ENCODE results near the gene PNO1.
A peak's percentile ranks its signal among the peaks of the same experiment; 100 is the strongest.

The PNO1 gene

DNA sequence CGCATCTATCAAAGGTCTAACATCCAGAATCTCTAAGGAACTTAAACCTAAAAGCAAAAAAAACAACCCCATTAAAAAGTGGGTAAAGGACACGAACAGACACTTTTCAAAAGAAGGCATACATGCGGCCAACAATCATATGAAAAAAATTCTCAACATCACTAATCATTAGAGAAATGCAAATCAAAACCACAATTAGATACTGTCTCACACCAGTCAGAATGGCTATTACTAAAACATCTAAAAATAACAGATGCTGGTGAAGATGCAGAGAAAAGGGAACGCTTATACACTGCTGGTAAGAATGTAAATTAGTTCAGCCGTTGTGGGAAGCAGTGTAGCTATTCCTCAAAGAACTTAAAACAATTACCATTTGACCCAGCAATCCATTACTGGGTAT, 56.7 kb downstream of the PNO1 start:
- Histone ChIP-seq H3K4me1 (ENCODE audit: control insufficient read depth in 5 of 5, insufficient read depth in 5 of 5, low read length in 5 of 5) (peaks cover 0 to 31% (median 28%) of the 10 kb centered on the region in 5 donors), H3K36me3 (ENCODE audit: control insufficient read depth in 5 of 5, insufficient read depth in 5 of 5, low read length in 5 of 5) (peaks cover 0 to 22% (median 4%) of the 10 kb centered on the region in 5 donors), H3K27me3 (ENCODE audit: control insufficient read depth in 5 of 5, insufficient read depth in 4 of 5, low read length in 5 of 5) (no peaks in the 10 kb centered on the region), H3K9ac (ENCODE audit: low read length in 5 of 5) (no peak overlapping the region), H3K27ac (ENCODE audit: low read depth, low read length) (no peak overlapping the region), H3K4me3 (ENCODE audit: low read depth in 1 of 5, low read length in 5 of 5) (no peak overlapping the region), H3K9me3 (ENCODE audit: control insufficient read depth in 5 of 5, low read length in 5 of 5) (no peaks in the 10 kb centered on the region)

DNA sequence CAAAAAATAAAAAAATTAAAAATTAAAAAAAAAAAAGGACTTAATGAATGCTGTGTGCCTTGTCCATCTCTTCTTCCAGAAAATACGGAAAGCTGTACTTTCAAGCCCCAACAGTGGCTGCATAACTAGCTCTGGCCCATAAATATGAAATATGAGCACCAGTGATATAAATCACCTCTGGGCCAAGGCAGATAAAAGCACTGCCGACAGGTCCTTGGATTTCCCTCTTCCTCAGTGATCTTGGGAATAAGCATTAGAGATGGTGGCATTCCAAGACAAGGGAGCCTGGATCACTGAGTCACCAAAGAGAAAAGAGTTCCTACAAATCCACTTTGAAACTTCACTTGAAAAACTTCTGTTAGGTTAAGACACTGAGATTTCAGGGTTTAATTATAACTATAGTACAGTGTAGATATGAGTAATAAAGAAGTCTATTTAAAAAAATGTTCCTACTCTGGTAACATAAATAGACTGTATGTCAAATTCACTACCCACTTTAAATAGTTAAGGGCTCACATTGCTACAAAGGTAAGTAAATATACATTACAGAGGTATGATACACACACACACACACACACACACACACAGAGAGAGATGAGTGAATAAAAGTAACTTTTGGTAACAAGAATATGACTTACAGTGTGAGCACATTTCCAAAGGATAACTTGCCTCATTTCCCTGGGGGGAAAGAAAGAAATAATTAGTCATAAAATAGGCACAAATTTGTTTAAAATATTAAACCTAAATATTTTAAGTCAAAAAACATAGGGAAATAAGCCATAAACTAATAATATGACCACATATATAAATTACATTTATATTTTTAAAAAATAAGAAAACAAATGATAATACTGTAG, 59.0 kb downstream of the PNO1 start:
- no peak overlapping the region for H3K4me3 ChIP-seq (ENCODE audit: low read depth in 1 of 5, low read length in 5 of 5)
- H3K27ac ChIP-seq (ENCODE audit: low read depth, low read length), result peak overlapping the region; percentile 61
- peaks cover 0 to 35% (median 22%) of the 10 kb centered on the region in 5 donors for H3K4me1 ChIP-seq (ENCODE audit: control insufficient read depth in 5 of 5, insufficient read depth in 5 of 5, low read length in 5 of 5)
- no peaks in the 10 kb centered on the region for H3K9me3 ChIP-seq (ENCODE audit: control insufficient read depth in 5 of 5, low read length in 5 of 5)
- peak overlapping the region in 1 of 5 donors; percentile 34 for H3K9ac ChIP-seq (ENCODE audit: low read length in 5 of 5)
- no peaks in the 10 kb centered on the region for H3K27me3 ChIP-seq (ENCODE audit: control insufficient read depth in 5 of 5, insufficient read depth in 4 of 5, low read length in 5 of 5)
- H3K36me3 ChIP-seq (ENCODE audit: control insufficient read depth in 5 of 5, insufficient read depth in 5 of 5, low read length in 5 of 5), result peaks cover 0 to 19% (median 4%) of the 10 kb centered on the region in 5 donors

DNA sequence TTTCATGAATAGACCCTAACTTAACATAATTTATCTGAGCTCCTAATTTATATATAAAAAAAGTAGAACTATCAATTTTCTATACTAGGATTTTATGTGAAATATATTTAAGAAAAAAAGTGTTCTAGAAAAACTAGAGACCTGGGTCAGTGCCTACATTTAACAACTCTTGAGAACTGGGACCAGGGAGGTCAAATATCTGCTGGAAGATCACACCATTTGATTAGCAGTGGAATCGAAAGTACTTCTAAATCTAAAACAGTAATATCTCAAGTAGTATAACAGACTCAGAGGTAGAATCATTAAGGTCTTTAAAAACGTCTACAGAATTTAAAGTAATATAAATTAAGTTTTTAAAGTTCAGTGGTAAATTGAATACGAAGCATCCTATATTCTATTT, 60.0 kb downstream of the PNO1 start:
- no peaks in the 10 kb centered on the region for H3K9me3 ChIP-seq (ENCODE audit: control insufficient read depth in 5 of 5, low read length in 5 of 5)

DNA sequence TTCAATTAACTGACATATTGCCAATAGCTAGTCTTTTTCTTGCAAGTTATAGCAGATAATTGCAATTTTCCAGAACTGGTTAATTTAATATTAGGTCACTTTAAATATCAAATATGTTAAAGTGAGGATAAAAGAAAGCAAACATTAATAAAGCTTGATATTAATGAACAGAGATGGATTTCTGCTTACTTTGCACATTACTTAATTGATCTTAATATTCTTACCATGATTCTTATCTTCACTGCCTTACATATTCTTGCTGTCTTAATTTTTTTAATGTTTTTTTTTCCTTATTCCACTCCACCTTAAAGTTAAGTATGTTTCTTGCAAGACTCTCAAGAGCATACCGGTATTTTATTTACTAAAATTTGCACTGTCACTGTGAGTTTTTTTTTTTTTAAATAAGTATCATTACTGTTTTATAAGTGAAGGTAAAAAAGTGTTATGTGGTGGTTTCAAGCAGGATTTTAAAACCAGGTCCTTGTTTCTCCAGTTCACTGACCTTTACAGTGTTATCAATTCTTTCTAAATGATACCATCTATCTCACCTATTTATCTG, 60.7 kb downstream of the PNO1 start:
- Histone ChIP-seq H3K4me1 (ENCODE audit: control insufficient read depth in 5 of 5, insufficient read depth in 5 of 5, low read length in 5 of 5) (peaks cover 0 to 39% (median 27%) of the 10 kb centered on the region in 5 donors), H3K4me3 (ENCODE audit: low read depth in 1 of 5, low read length in 5 of 5) (no peak overlapping the region), H3K9me3 (ENCODE audit: control insufficient read depth in 5 of 5, low read length in 5 of 5) (no peaks in the 10 kb centered on the region), H3K27ac (ENCODE audit: low read depth, low read length) (peak overlapping the region; percentile 65), H3K9ac (ENCODE audit: low read length in 5 of 5) (peak overlapping the region in 1 of 5 donors; percentile 17), H3K36me3 (ENCODE audit: control insufficient read depth in 5 of 5, insufficient read depth in 5 of 5, low read length in 5 of 5) (peaks cover 0 to 7% (median 3%) of the 10 kb centered on the region in 5 donors), H3K27me3 (ENCODE audit: control insufficient read depth in 5 of 5, insufficient read depth in 4 of 5, low read length in 5 of 5) (no peaks in the 10 kb centered on the region)

More for the DNA sequence above, 60.0 kb downstream of the PNO1 start:
- Histone ChIP-seq H3K4me1 (ENCODE audit: control insufficient read depth in 5 of 5, insufficient read depth in 5 of 5, low read length in 5 of 5) (peaks cover 0 to 35% (median 27%) of the 10 kb centered on the region in 5 donors), H3K36me3 (ENCODE audit: control insufficient read depth in 5 of 5, insufficient read depth in 5 of 5, low read length in 5 of 5) (peaks cover 0 to 8% (median 3%) of the 10 kb centered on the region in 5 donors), H3K4me3 (ENCODE audit: low read depth in 1 of 5, low read length in 5 of 5) (no peak overlapping the region), H3K27ac (ENCODE audit: low read depth, low read length) (peak overlapping the region; percentile 65), H3K27me3 (ENCODE audit: control insufficient read depth in 5 of 5, insufficient read depth in 4 of 5, low read length in 5 of 5) (no peaks in the 10 kb centered on the region), H3K9ac (ENCODE audit: low read length in 5 of 5) (no peak overlapping the region)

DNA sequence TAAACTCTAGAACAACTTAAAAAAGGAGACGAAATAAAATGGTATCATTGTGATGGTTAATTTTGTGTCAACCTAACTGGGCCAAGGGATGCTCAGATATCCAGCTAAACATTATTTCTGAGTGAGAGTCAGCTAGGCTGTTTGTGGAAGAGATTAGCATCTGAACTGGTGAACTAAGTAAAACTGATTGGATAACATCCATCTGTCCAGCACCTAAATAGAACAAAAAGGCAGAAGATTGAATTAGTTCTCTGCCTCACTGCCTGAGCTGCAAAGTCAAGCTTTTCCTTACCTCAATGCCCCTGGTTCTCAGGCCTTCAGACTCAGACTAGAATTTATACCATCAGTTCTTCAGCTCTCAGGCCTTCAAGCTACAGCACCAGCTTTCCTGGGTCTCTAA, 64.6 kb downstream of the PNO1 start:
- H3K9ac ChIP-seq (ENCODE audit: low read length in 5 of 5), result no peak overlapping the region
- peaks cover 0 to 50% (median 29%) of the 10 kb centered on the region in 5 donors for H3K4me1 ChIP-seq (ENCODE audit: control insufficient read depth in 5 of 5, insufficient read depth in 5 of 5, low read length in 5 of 5)
- H3K27ac ChIP-seq (ENCODE audit: low read depth, low read length), result peak overlapping the region; percentile 4

DNA sequence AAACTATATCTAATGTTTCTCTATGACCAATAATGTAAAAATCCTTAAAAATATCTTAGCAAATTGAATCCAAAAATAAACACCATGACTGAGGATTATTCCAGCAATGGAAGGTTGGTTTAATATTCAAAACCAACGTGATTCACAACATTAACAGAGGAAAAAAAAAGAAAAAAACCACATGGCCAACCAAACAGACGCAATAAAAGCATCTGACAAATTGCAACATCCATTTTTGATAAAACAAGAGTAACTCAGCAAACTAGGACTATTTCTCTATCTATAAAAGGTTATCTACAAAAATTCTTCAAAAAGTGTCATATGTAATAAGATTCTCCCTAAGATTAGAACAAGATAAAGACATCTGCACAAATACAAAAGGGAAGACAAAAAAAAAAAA, 65.7 kb downstream of the PNO1 start:
- H3K36me3 ChIP-seq (ENCODE audit: control insufficient read depth in 5 of 5, insufficient read depth in 5 of 5, low read length in 5 of 5), result no peaks in the 10 kb centered on the region
- peaks cover 0 to 38% (median 18%) of the 10 kb centered on the region in 5 donors for H3K4me1 ChIP-seq (ENCODE audit: control insufficient read depth in 5 of 5, insufficient read depth in 5 of 5, low read length in 5 of 5)
- H3K9me3 ChIP-seq (ENCODE audit: control insufficient read depth in 5 of 5, low read length in 5 of 5), result no peaks in the 10 kb centered on the region
- H3K9ac ChIP-seq (ENCODE audit: low read length in 5 of 5), result no peak overlapping the region
- H3K27me3 ChIP-seq (ENCODE audit: control insufficient read depth in 5 of 5, insufficient read depth in 4 of 5, low read length in 5 of 5), result no peaks in the 10 kb centered on the region
- H3K4me3 ChIP-seq (ENCODE audit: low read depth in 1 of 5, low read length in 5 of 5), result no peak overlapping the region
- H3K27ac ChIP-seq (ENCODE audit: low read depth, low read length), result peak overlapping the region; percentile 4

More for the DNA sequence above, 64.6 kb downstream of the PNO1 start:
- Histone ChIP-seq H3K27me3 (ENCODE audit: control insufficient read depth in 5 of 5, insufficient read depth in 4 of 5, low read length in 5 of 5) (no peaks in the 10 kb centered on the region), H3K9me3 (ENCODE audit: control insufficient read depth in 5 of 5, low read length in 5 of 5) (no peaks in the 10 kb centered on the region), H3K36me3 (ENCODE audit: control insufficient read depth in 5 of 5, insufficient read depth in 5 of 5, low read length in 5 of 5) (no peaks in the 10 kb centered on the region), H3K4me3 (ENCODE audit: low read depth in 1 of 5, low read length in 5 of 5) (no peak overlapping the region)

DNA sequence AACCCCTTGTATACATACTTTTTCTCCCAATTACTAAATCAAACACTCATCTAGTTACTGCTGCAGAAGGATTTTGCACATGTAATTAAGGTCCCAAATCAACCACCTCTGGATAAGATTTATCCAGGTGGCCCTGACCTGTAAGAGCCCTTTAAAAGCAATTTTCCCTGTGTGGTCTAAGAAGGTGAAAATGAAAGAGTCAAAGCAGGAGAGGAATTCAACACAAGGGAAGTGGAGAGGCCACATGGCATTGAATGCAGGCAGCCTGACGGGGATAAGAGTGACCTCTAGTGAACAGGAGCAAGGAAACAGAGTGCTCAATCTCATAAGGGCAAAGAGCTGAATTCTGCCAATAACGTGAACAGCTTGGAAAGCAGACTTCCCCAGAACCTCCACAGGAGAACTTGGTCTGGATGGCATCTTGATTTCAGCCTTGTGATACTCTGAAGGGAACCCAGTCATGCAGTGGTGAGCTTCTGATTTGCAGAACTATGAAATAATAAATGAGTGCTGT, 67.5 kb downstream of the PNO1 start:
- Histone ChIP-seq H3K4me3 (ENCODE audit: low read depth in 1 of 5, low read length in 5 of 5) (no peak overlapping the region), H3K27ac (ENCODE audit: low read depth, low read length) (no peak overlapping the region), H3K4me1 (ENCODE audit: control insufficient read depth in 5 of 5, insufficient read depth in 5 of 5, low read length in 5 of 5) (peaks cover 0 to 28% (median 18%) of the 10 kb centered on the region in 5 donors), H3K36me3 (ENCODE audit: control insufficient read depth in 5 of 5, insufficient read depth in 5 of 5, low read length in 5 of 5) (no peaks in the 10 kb centered on the region), H3K9ac (ENCODE audit: low read length in 5 of 5) (no peak overlapping the region), H3K9me3 (ENCODE audit: control insufficient read depth in 5 of 5, low read length in 5 of 5) (no peaks in the 10 kb centered on the region), H3K27me3 (ENCODE audit: control insufficient read depth in 5 of 5, insufficient read depth in 4 of 5, low read length in 5 of 5) (no peaks in the 10 kb centered on the region)
